NCI-H1436 treated with DMSO at 0.1 percent for 48 hours (cell line): ENCODE measurements around the gene RPS8.
"Not testable (repeated sequence)": the region's sequence is repeated elsewhere in the genome, so short reads cannot be mapped to it uniquely, and the experiment has no call there.

Source experiments
- DNase-seq: peaks from one replicate; lab custom pipeline; 2025; lab: John Stamatoyannopoulos, UW

RPS8 gene

GRCh38 chr1:44820328-44821239, 45.2 kb downstream of the RPS8 start:
- no peak for DNase-seq

GRCh38 chr1:44821240-44821715, 45.9 kb downstream of the RPS8 start:
- no peak for DNase-seq

- DNase-seq = no peak
These were observed 46.9 kb downstream of the RPS8 start for GRCh38 chr1:44822131-44822701.

- no peak for DNase-seq
These were observed 47.7 kb downstream of the RPS8 start for GRCh38 chr1:44822981-44823451.

GRCh38 chr1:44824392-44824791, 49.1 kb downstream of the RPS8 start:
- DNase-seq = not testable (repeated sequence)

- no peak for DNase-seq
These were observed 51.2 kb downstream of the RPS8 start for GRCh38 chr1:44826375-44827196.

GRCh38 chr1:44827197-44828002, 52.1 kb downstream of the RPS8 start:
- DNase-seq = no peak

GRCh38 chr1:44828003-44828651, 52.8 kb downstream of the RPS8 start:
- DNase-seq = no peak
